Natural killer cell (primary cell): Measurements from ENCODE around the gene TADA2A. TPM values are rescaled to one million over a fixed set of nuclear protein-coding genes. Genes with fewer than 3 reads are reported as not detected.
"Not testable (repeated sequence)": the region's sequence is repeated elsewhere in the genome, so short reads cannot be mapped to it uniquely, and the experiment has no call there.

Experiments
- ATAC-seq, 3 donors: fragments of 150-1000 bp in 2 of 3; fragments of 200-7000 bp in 1 of 3; cut with Tn5 transposase; 1 replicate in 1 of 3; 2 replicates in 2 of 3; pipeline ENCODE4 v1.10.0; 2021; ENCODE audit warnings: mild to moderate bottlenecking in 2 of 3, moderate library complexity in 2 of 3
- DNase-seq, 2 donors: peaks; one replicate each; pipeline versions ENCODE4 v3.0.0 to v3.0.0-alpha.2; 2013 to 2021; ENCODE audit warnings: mixed read lengths in 1 of 2
- H3K27ac ChIP-seq: one replicate; pipeline ENCODE4 v1.5.1; 2013; ENCODE audit warnings: mild to moderate bottlenecking, low read length
- H3K27me3 ChIP-seq: one replicate; pipeline ENCODE4 v1.6.1; 2013; ENCODE audit warnings: low read length; ENCODE audit not compliant: control insufficient read depth, insufficient read depth
- H3K36me3 ChIP-seq: one replicate; pipeline ENCODE4 v1.6.1; 2013; ENCODE audit warnings: low read length; ENCODE audit not compliant: control insufficient read depth, insufficient read depth
- H3K4me1 ChIP-seq: one replicate; pipeline ENCODE4 v1.6.1; 2013; ENCODE audit warnings: low read length; ENCODE audit not compliant: control insufficient read depth, insufficient read depth
- H3K4me3 ChIP-seq: one replicate; pipeline ENCODE4 v1.5.1; 2013; ENCODE audit warnings: low read length
- H3K9me3 ChIP-seq: one replicate; pipeline ENCODE4 v1.6.1; 2013; ENCODE audit warnings: low read length; ENCODE audit not compliant: control insufficient read depth, insufficient read depth
- H3K27ac Mint-ChIP-seq, 2 donors: one replicate each; pipeline ENCODE4 v1.8.0; 2022; ENCODE audit warnings: mild to moderate bottlenecking in 2 of 2, mixed read lengths in 2 of 2, moderate library complexity in 1 of 2
- H3K27me3 Mint-ChIP-seq, 2 donors: one replicate each; pipeline ENCODE4 v1.8.0; 2022; ENCODE audit warnings: low read depth in 2 of 2, mixed read lengths in 2 of 2
- H3K36me3 Mint-ChIP-seq: one replicate; pipeline ENCODE4 v1.8.0; 2022; ENCODE audit warnings: mixed read lengths
- H3K4me1 Mint-ChIP-seq, 2 donors: one replicate each; pipeline ENCODE4 v1.8.0; 2022; ENCODE audit warnings: mixed read lengths in 2 of 2
- H3K4me3 Mint-ChIP-seq: one replicate; pipeline ENCODE4 v1.8.0; 2022; ENCODE audit warnings: mild to moderate bottlenecking, moderate library complexity, mixed read lengths
- H3K9me3 Mint-ChIP-seq, 2 donors: one replicate each; pipeline ENCODE4 v1.8.0; 2022; ENCODE audit warnings: mixed read lengths in 2 of 2
- WGBS: methylation state at CpG from one replicate; pipeline ENCODE4 v1.1.7; 2013; ENCODE audit warnings: missing lambda C conversion rate; ENCODE audit not compliant: insufficient coverage; 5-methylcytosine and 5-hydroxymethylcytosine counted together
- intact Hi-C: fragments of 100-400 bp; cut with micrococcal nuclease; formaldehyde crosslinking; loops from one replicate; pipeline ENCODE4 v1.14.2; 2022
- total RNA-seq, 4 donors: library from RNA; stranded (reverse); fragments of 120-200 nt in 1 of 4; gene quantifications; one replicate each; pipeline versions ENCODE4 v1.2.3 to v1.2.4, GENCODE V29; 2013 to 2022
- TF ChIP-seq, protein P1 (sequence below): fragments of 200-600 bp; IDR thresholded peaks from one replicate; pipeline ENCODE4 v1.8.0; 2022; ENCODE audit warnings: antibody characterized with exemption

TADA2A gene
- total RNA-seq, 3 donors from 2014 or later (not counting 1 experiment from before 2014, with no cell fraction given): 14.8 to 28.1 (median 26.7) TPM

- DNase-seq: peak in 1 of 2 donors; percentile 26
- Mint-ChIP-seq H3K27ac (no peak overlapping the region), H3K36me3 (no peaks in the 10 kb centered on the region), H3K27me3 (no peaks in the 10 kb centered on the region), H3K4me3 (no peak overlapping the region), H3K9me3 (no peaks in the 10 kb centered on the region), H3K4me1 (peaks cover 12 to 15% of the 10 kb centered on the region in 2 donors)
- no peaks in the 10 kb centered on the region for H3K27me3 ChIP-seq
- H3K4me1 ChIP-seq: peaks cover 4% of the 10 kb centered on the region
- 90% methylated on average over 10 of the region's 10 CpGs for WGBS
- TF ChIP-seq, protein P1, sequence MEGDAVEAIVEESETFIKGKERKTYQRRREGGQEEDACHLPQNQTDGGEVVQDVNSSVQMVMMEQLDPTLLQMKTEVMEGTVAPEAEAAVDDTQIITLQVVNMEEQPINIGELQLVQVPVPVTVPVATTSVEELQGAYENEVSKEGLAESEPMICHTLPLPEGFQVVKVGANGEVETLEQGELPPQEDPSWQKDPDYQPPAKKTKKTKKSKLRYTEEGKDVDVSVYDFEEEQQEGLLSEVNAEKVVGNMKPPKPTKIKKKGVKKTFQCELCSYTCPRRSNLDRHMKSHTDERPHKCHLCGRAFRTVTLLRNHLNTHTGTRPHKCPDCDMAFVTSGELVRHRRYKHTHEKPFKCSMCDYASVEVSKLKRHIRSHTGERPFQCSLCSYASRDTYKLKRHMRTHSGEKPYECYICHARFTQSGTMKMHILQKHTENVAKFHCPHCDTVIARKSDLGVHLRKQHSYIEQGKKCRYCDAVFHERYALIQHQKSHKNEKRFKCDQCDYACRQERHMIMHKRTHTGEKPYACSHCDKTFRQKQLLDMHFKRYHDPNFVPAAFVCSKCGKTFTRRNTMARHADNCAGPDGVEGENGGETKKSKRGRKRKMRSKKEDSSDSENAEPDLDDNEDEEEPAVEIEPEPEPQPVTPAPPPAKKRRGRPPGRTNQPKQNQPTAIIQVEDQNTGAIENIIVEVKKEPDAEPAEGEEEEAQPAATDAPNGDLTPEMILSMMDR: no peak
- H3K27ac ChIP-seq: no peak overlapping the region
- intact Hi-C loops: no loop called here
- no peaks in the 10 kb centered on the region for H3K36me3 ChIP-seq
- H3K9me3 ChIP-seq: no peaks in the 10 kb centered on the region
- ATAC-seq: peak; percentile 36 to 56 (median 48)
- H3K4me3 ChIP-seq: no peak overlapping the region
These were observed 100.0 kb downstream of the TADA2A start for GRCh38 chr17:37506678-37507077.

DNA sequence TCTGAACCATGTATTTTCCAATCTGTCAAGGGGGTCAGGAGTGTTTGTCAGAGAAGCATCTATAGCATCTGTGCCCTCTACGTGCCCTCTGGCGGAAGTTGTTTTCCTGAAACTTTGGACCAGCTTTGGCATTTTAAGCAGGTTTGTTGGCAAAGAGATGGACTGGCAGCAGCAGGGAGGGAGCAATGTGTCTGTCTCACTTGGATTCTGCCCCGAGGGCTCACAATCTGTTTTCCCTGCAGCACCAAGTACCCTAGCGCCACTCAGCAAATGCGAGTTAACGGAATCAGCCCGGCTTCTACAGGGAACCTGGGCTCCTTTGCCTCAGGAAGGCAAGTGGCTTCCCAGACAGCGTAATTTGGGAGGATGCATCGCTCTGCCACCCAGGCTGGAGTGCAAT, 100.4 kb downstream of the TADA2A start:
- no peaks in the 10 kb centered on the region for H3K9me3 ChIP-seq
- no peaks in the 10 kb centered on the region for H3K36me3 Mint-ChIP-seq
- intact Hi-C loops: no loop called here

GRCh38 chr17:37510056-37510455, 103.4 kb downstream of the TADA2A start:
- Mint-ChIP-seq H3K36me3 (no peaks in the 10 kb centered on the region), H3K9me3 (no peaks in the 10 kb centered on the region), H3K27me3 (no peaks in the 10 kb centered on the region), H3K27ac (peak overlapping the region in 1 of 2 donors; percentile 66), H3K4me1 (peaks cover 15 to 16% of the 10 kb centered on the region in 2 donors), H3K4me3 (no peak overlapping the region)
- no peak overlapping the region for H3K27ac ChIP-seq
- intact Hi-C loops: no loop called here
- WGBS: 96% methylated on average over 17 of the region's 17 CpGs
- DNase-seq: no peak
- H3K9me3 ChIP-seq: no peaks in the 10 kb centered on the region
- TF ChIP-seq, protein P1: no peak
- no peak overlapping the region for H3K4me3 ChIP-seq
- H3K36me3 ChIP-seq: peaks cover 15% of the 10 kb centered on the region
- ATAC-seq: no peak
- H3K4me1 ChIP-seq: peaks cover 4% of the 10 kb centered on the region
- H3K27me3 ChIP-seq: no peaks in the 10 kb centered on the region

More for the DNA sequence above, 100.4 kb downstream of the TADA2A start:
- H3K27ac ChIP-seq: no peak overlapping the region
- no peak for ATAC-seq
- H3K4me3 ChIP-seq: no peak overlapping the region
- peaks cover 4% of the 10 kb centered on the region for H3K4me1 ChIP-seq
- H3K36me3 ChIP-seq: peaks cover 2% of the 10 kb centered on the region
- H3K27me3 Mint-ChIP-seq: no peaks in the 10 kb centered on the region
- TF ChIP-seq, protein P1: no peak
- no peak overlapping the region for H3K27ac Mint-ChIP-seq
- no peaks in the 10 kb centered on the region for H3K27me3 ChIP-seq
- no peaks in the 10 kb centered on the region for H3K9me3 Mint-ChIP-seq
- 97% methylated on average over 9 of the region's 9 CpGs for WGBS
- no peak overlapping the region for H3K4me3 Mint-ChIP-seq
- no peak for DNase-seq
- peaks cover 12 to 15% of the 10 kb centered on the region in 2 donors for H3K4me1 Mint-ChIP-seq

- intact Hi-C loops, H3K4me3 Mint-ChIP-seq, DNase-seq, H3K9me3 Mint-ChIP-seq, H3K27me3 Mint-ChIP-seq, H3K36me3 Mint-ChIP-seq, H3K9me3 ChIP-seq, H3K27ac ChIP-seq, H3K4me3 ChIP-seq, H3K27me3 ChIP-seq, H3K4me1 ChIP-seq, ATAC-seq: not testable (repeated sequence)
- H3K4me1 Mint-ChIP-seq: peaks cover 15 to 16% of the 10 kb centered on the region in 2 donors
- no CpG with 5 or more reads among the region's 1 CpG for WGBS
- peak overlapping the region in 1 of 2 donors; percentile 53 for H3K27ac Mint-ChIP-seq
- H3K36me3 ChIP-seq: peaks cover 26% of the 10 kb centered on the region
These were observed 105.0 kb downstream of the TADA2A start for GRCh38 chr17:37511642-37512041.
